Keratinocyte (primary cell): ENCODE data around the gene TMTC2.

Experiments
- CTCF ChIP-seq, 3 experiments: IDR thresholded peaks in 1 of 3; conservative IDR thresholded peaks in 1 of 3; optimal IDR thresholded peaks in 1 of 3; 2 replicates in 2 of 3; 3 replicates in 1 of 3; pipeline versions ENCODE3 to v1.5.1; 2011; ENCODE audit warnings: low read length in 3 of 3, mild to moderate bottlenecking in 3 of 3, moderate library complexity in 2 of 3, control low read depth in 1 of 3, inconsistent platforms in 1 of 3; ENCODE audit not compliant: insufficient read depth in 2 of 3; ENCODE audit errors: extremely low read depth in 1 of 3
- EZH2 ChIP-seq: IDR thresholded peaks from one replicate; pipeline ENCODE4 v1.6.1; 2012; ENCODE audit warnings: inconsistent platforms, mild to moderate bottlenecking, low read length, moderate library complexity

GRCh38 chr12:82663893-82664292 is 22.8 kb upstream of the TMTC2 start:
- TF ChIP-seq CTCF (optimal IDR thresholded peaks at IDR 0.05 in 1 of 3, IDR thresholded peaks at IDR 0.05 in 1 of 3, conservative IDR thresholded peaks at IDR 0.05 in 1 of 3; ENCODE audit: extremely low read depth in 1 of 3, insufficient read depth in 2 of 3, low read length in 3 of 3) (no peak), EZH2 (no peak)
